Astrocyte of the spinal cord (primary cell): ENCODE data around the gene ARIH2.

ENCODE experiments used
- DNase-seq: peaks from one replicate; pipeline ENCODE4 v3.0.0; 2011; ENCODE audit warnings: low read depth, low spot score
- H3K4me3 ChIP-seq: 2 replicates; pipeline ENCODE4 v1.5.1; 2011; ENCODE audit warnings: low read depth, mild to moderate bottlenecking, low read length, moderate library complexity
- CTCF ChIP-seq: IDR thresholded peaks from 2 replicates; pipeline ENCODE4 v1.5.1; 2012; ENCODE audit warnings: low read depth, mild to moderate bottlenecking, low read length, inconsistent platforms
- in situ Hi-C: cut with HindIII; loops from 2 replicates; pipeline ENCODE4 v1.10.0; 2017; ENCODE audit warnings: low sequenced_read_pairs

ARIH2 gene

GRCh38 chr3:49017229-49017970 is 98.8 kb downstream of the ARIH2 start:
- peak overlapping the region; percentile 74 for H3K4me3 ChIP-seq
- in situ Hi-C loops, result no loop called here
- DNase-seq, result no peak
- TF ChIP-seq CTCF, result no peak

- in situ Hi-C loops, result no loop called here
- H3K4me3 ChIP-seq, result peak within 1 kb of the TSS; percentile 74
- peak; percentile 55 for DNase-seq
- no peak for TF ChIP-seq CTCF
Observed at GRCh38 chr3:49017971-49018706, 99.5 kb downstream of the ARIH2 start, which contains the start of gene DALRD3. DALRD3 (minus strand) TSS chr3:49018580; CDS start chr3:49018564, 16 bp downstream.

- in situ Hi-C loops, result no loop called here
- TF ChIP-seq CTCF, result no peak
- peak overlapping the region; percentile 74 for H3K4me3 ChIP-seq
- no peak for DNase-seq
Observed at GRCh38 chr3:49018707-49019006, 100.0 kb downstream of the ARIH2 start.

- H3K4me3 ChIP-seq, result peak overlapping the region; percentile 86
- in situ Hi-C loops, result no loop called here
- DNase-seq, result no peak
- no peak for TF ChIP-seq CTCF
Observed at GRCh38 chr3:49019941-49020329, 101.3 kb downstream of the ARIH2 start.

GRCh38 chr3:49020330-49021212 is 101.9 kb downstream of the ARIH2 start:
- TF ChIP-seq CTCF, result no peak
- in situ Hi-C loops, result no loop called here
- no peak for DNase-seq
- peak overlapping the region; percentile 86 for H3K4me3 ChIP-seq

GRCh38 chr3:49021213-49021812 is 102.7 kb downstream of the ARIH2 start:
- in situ Hi-C loops, result no loop called here
- H3K4me3 ChIP-seq, result peak overlapping the region; percentile 86
- TF ChIP-seq CTCF, result no peak
- peak; percentile 98 for DNase-seq
